ENCODE measurements around the gene FGFR2. TPM values are rescaled to one million over a fixed set of nuclear protein-coding genes. Genes with fewer than 3 reads are reported as not detected.

FGFR2 gene
- total RNA-seq, 6 experiments from 2014 or later, result not detected

- Mint-ChIP-seq H3K4me1 (ENCODE audit: low read depth) (no peaks in the 10 kb centered on the region), H3K27ac (no peak overlapping the region), H3K27me3 (ENCODE audit: insufficient read depth) (no peaks in the 10 kb centered on the region; the same call in 1 of the 2 replicates), H3K4me3 (no peak overlapping the region), H3K9me3 (peaks cover 37% of the 10 kb centered on the region), H3K36me3 (ENCODE audit: low read depth) (no peaks in the 10 kb centered on the region)
- no peak for TF ChIP-seq CTCF (IDR thresholded peaks at IDR 0.05)
- no peak for DNase-seq
Measured at GRCh38 chr10:121485436-121486139, 112.7 kb downstream of the FGFR2 start.

GRCh38 chr10:121484816-121485215 lies 113.4 kb downstream of the FGFR2 start:
- no peak for DNase-seq
- H3K27ac Mint-ChIP-seq, result no peak overlapping the region
- peaks cover 30% of the 10 kb centered on the region for H3K9me3 Mint-ChIP-seq
- TF ChIP-seq CTCF (IDR thresholded peaks at IDR 0.05), result no peak
- H3K4me1 Mint-ChIP-seq (ENCODE audit: low read depth), result no peaks in the 10 kb centered on the region
- no peak overlapping the region for H3K4me3 Mint-ChIP-seq
- H3K27me3 Mint-ChIP-seq (ENCODE audit: insufficient read depth), result no peaks in the 10 kb centered on the region; the same call in 1 of the 2 replicates
- H3K36me3 Mint-ChIP-seq (ENCODE audit: low read depth), result no peaks in the 10 kb centered on the region

GRCh38 chr10:121484401-121484800 lies 113.8 kb downstream of the FGFR2 start:
- Mint-ChIP-seq H3K9me3 (peaks cover 26% of the 10 kb centered on the region), H3K4me1 (ENCODE audit: low read depth) (no peaks in the 10 kb centered on the region), H3K27me3 (ENCODE audit: insufficient read depth) (no peaks in the 10 kb centered on the region; the same call in 1 of the 2 replicates), H3K4me3 (no peak overlapping the region), H3K27ac (no peak overlapping the region), H3K36me3 (ENCODE audit: low read depth) (no peaks in the 10 kb centered on the region)
- TF ChIP-seq CTCF (IDR thresholded peaks at IDR 0.05), result no peak
- DNase-seq, result no peak

GRCh38 chr10:121481180-121481579 lies 117.1 kb downstream of the FGFR2 start:
- H3K4me3 Mint-ChIP-seq, result no peak overlapping the region
- DNase-seq, result no peak
- peaks cover 41% of the 10 kb centered on the region for H3K9me3 Mint-ChIP-seq
- no peaks in the 10 kb centered on the region for H3K4me1 Mint-ChIP-seq (ENCODE audit: low read depth)
- H3K27ac Mint-ChIP-seq, result no peak overlapping the region
- TF ChIP-seq CTCF (IDR thresholded peaks at IDR 0.05), result no peak
- no peaks in the 10 kb centered on the region for H3K36me3 Mint-ChIP-seq (ENCODE audit: low read depth)
- H3K27me3 Mint-ChIP-seq (ENCODE audit: insufficient read depth), result no peaks in the 10 kb centered on the region

GRCh38 chr10:121478556-121478955 lies 119.7 kb downstream of the FGFR2 start:
- no peak for TF ChIP-seq CTCF (IDR thresholded peaks at IDR 0.05)
- Mint-ChIP-seq H3K9me3 (peaks cover 36% of the 10 kb centered on the region), H3K27ac (no peak overlapping the region), H3K27me3 (ENCODE audit: insufficient read depth) (no peaks in the 10 kb centered on the region), H3K4me3 (no peak overlapping the region), H3K4me1 (ENCODE audit: low read depth) (no peaks in the 10 kb centered on the region), H3K36me3 (ENCODE audit: low read depth) (no peaks in the 10 kb centered on the region)
- no peak for DNase-seq
